ENCODE measurements around the gene TRNP1. TPM values are rescaled to one million over a fixed set of nuclear protein-coding genes. Genes with fewer than 3 reads are reported as not detected.

TRNP1 gene
- polyA plus RNA-seq, 1 experiment, result 68.9 TPM

- POLR2A ChIA-PET, result no interaction called here
- Histone ChIP-seq H3K27me3 (ENCODE audit: control insufficient read depth, insufficient read depth, low read length) (no peaks in the 10 kb centered on the region), H3K4me3 (ENCODE audit: low read depth, low read length) (peak overlapping the region; percentile 27), H3K36me3 (ENCODE audit: control insufficient read depth, insufficient read depth, low read length) (no peaks in the 10 kb centered on the region)
- TF ChIP-seq CTCF (IDR thresholded peaks at IDR 0.05; ENCODE audit: insufficient read depth, low read depth, low read length), result no peak
- CTCF ChIA-PET, result interaction anchor here (0.6 to 31.7 kb wide), 5 partner anchors 12 to 585 kb away, joined by 3 to 551 read pairs (median 3); no protein-coding TSS in a partner anchor
- peak; percentile 51 for DNase-seq (ENCODE audit: low read depth)
Measured at GRCh38 chr1:27031235-27032118, 38.0 kb downstream of the TRNP1 start.

- Histone ChIP-seq H3K4me3 (ENCODE audit: low read depth, low read length) (peak overlapping the region; percentile 27), H3K36me3 (ENCODE audit: control insufficient read depth, insufficient read depth, low read length) (no peaks in the 10 kb centered on the region), H3K27me3 (ENCODE audit: control insufficient read depth, insufficient read depth, low read length) (no peaks in the 10 kb centered on the region)
- ChIA-PET CTCF (interaction anchor here (0.6 to 31.7 kb wide), 4 partner anchors 12 to 585 kb away, joined by 3 to 551 read pairs (median 5); no protein-coding TSS in a partner anchor), POLR2A (no interaction called here)
- no peak for TF ChIP-seq CTCF (IDR thresholded peaks at IDR 0.05; ENCODE audit: insufficient read depth, low read depth, low read length)
- DNase-seq (ENCODE audit: low read depth), result no peak
Measured at GRCh38 chr1:27032119-27032461, 38.6 kb downstream of the TRNP1 start.

- ChIA-PET CTCF (interaction anchor here (1.4 to 31.7 kb wide), 4 partner anchors 11 to 66 kb away, joined by 4 to 551 read pairs (median 18); no protein-coding TSS in a partner anchor), POLR2A (no interaction called here)
- no peak overlapping the region for H3K4me3 ChIP-seq (ENCODE audit: low read depth, low read length)
- no peaks in the 10 kb centered on the region for H3K36me3 ChIP-seq (ENCODE audit: control insufficient read depth, insufficient read depth, low read length)
- no peak for DNase-seq (ENCODE audit: low read depth)
- H3K27me3 ChIP-seq (ENCODE audit: control insufficient read depth, insufficient read depth, low read length), result no peaks in the 10 kb centered on the region
- TF ChIP-seq CTCF (IDR thresholded peaks at IDR 0.05; ENCODE audit: insufficient read depth, low read depth, low read length), result no peak
Measured at GRCh38 chr1:27033043-27033746, 39.7 kb downstream of the TRNP1 start.

- TF ChIP-seq CTCF (IDR thresholded peaks at IDR 0.05; ENCODE audit: insufficient read depth, low read depth, low read length), result no peak
- ChIA-PET CTCF (interaction anchor here (1.0 to 31.7 kb wide), 5 partner anchors 8 to 262 kb away, joined by 3 to 551 read pairs (median 20); no protein-coding TSS in a partner anchor), POLR2A (no interaction called here)
- Histone ChIP-seq H3K27me3 (ENCODE audit: control insufficient read depth, insufficient read depth, low read length) (no peaks in the 10 kb centered on the region), H3K36me3 (ENCODE audit: control insufficient read depth, insufficient read depth, low read length) (no peaks in the 10 kb centered on the region), H3K4me3 (ENCODE audit: low read depth, low read length) (no peak overlapping the region)
- DNase-seq (ENCODE audit: low read depth), result no peak
Measured at GRCh38 chr1:27035344-27035743, 41.9 kb downstream of the TRNP1 start.

GRCh38 chr1:27036718-27037117, 43.2 kb downstream of the TRNP1 start:
- no peak for TF ChIP-seq CTCF (IDR thresholded peaks at IDR 0.05; ENCODE audit: insufficient read depth, low read depth, low read length)
- ChIA-PET POLR2A (no interaction called here), CTCF (interaction anchor here (1.4 to 31.7 kb wide), 5 partner anchors 9 to 69 kb away, joined by 3 to 551 read pairs (median 19); no protein-coding TSS in a partner anchor)
- H3K4me3 ChIP-seq (ENCODE audit: low read depth, low read length), result no peak overlapping the region
- DNase-seq (ENCODE audit: low read depth), result no peak
- H3K36me3 ChIP-seq (ENCODE audit: control insufficient read depth, insufficient read depth, low read length), result no peaks in the 10 kb centered on the region
- H3K27me3 ChIP-seq (ENCODE audit: control insufficient read depth, insufficient read depth, low read length), result no peaks in the 10 kb centered on the region

All from BJ (cell line).